ENCODE measurements around the gene HOXB9. TPM values are rescaled to one million over a fixed set of nuclear protein-coding genes. Genes with fewer than 3 reads are reported as not detected.

HOXB9 gene
- total RNA-seq, 2 donors from 2014 or later = 35.9 to 59.2 TPM

GRCh38 chr17:48593126-48593829 is 32.9 kb downstream of the HOXB9 start, which contains the start of gene HOXB5:
HOXB5 (minus strand) TSS chr17:48593779; CDS start chr17:48593682, 97 bp downstream.
- intact Hi-C loops (cut with DNase I, micrococcal nuclease) = no loop called here
- ATAC-seq = no peak
- DNase-seq = no peak

GRCh38 chr17:48592577-48592976 is 33.6 kb downstream of the HOXB9 start:
- intact Hi-C loops (cut with DNase I, micrococcal nuclease) = no loop called here
- DNase-seq = no peak
- no peak for ATAC-seq

GRCh38 chr17:48592057-48592514 is 34.1 kb downstream of the HOXB9 start:
- ATAC-seq (no peak), DNase-seq (no peak)
- intact Hi-C loops (cut with DNase I, micrococcal nuclease) = no loop called here

- intact Hi-C loops (cut with DNase I, micrococcal nuclease) = no loop called here
- DNase-seq (no peak), ATAC-seq (no peak)
These were observed 34.7 kb downstream of the HOXB9 start for GRCh38 chr17:48591255-48592056.

- DNase-seq = no peak
- ATAC-seq = peak; percentile 14
- intact Hi-C loops (cut with DNase I, micrococcal nuclease) = no loop called here
These were observed 35.5 kb downstream of the HOXB9 start for GRCh38 chr17:48590607-48591161.

GRCh38 chr17:48589831-48590606 is 36.1 kb downstream of the HOXB9 start, which contains the start of gene HOXB3:
HOXB3 (minus strand) TSS chr17:48590241; CDS start chr17:48552474, 37,767 bp downstream.
- no peak for DNase-seq
- intact Hi-C loops (cut with DNase I, micrococcal nuclease) = no loop called here
- peak; percentile 42 for ATAC-seq

GRCh38 chr17:48589060-48589830 is 36.9 kb downstream of the HOXB9 start:
- no peak for DNase-seq
- ATAC-seq = no peak
- intact Hi-C loops (cut with DNase I, micrococcal nuclease) = no loop called here

- intact Hi-C loops (cut with DNase I, micrococcal nuclease) = no loop called here
- DNase-seq = no peak
- ATAC-seq = no peak
These were observed 37.6 kb downstream of the HOXB9 start for GRCh38 chr17:48588528-48588927.

GRCh38 chr17:48588074-48588415 is 38.1 kb downstream of the HOXB9 start:
- ATAC-seq (no peak), DNase-seq (no peak)

GRCh38 chr17:48587276-48588073 is 38.7 kb downstream of the HOXB9 start:
- ATAC-seq (no peak), DNase-seq (no peak)
- intact Hi-C loops (cut with DNase I, micrococcal nuclease) = no loop called here

More at GRCh38 chr17:48588074-48588415, 38.1 kb downstream of the HOXB9 start:
- intact Hi-C loops (cut with DNase I, micrococcal nuclease) = no loop called here

GRCh38 chr17:48586355-48587258 is 39.6 kb downstream of the HOXB9 start:
- DNase-seq (no peak), ATAC-seq (no peak)
- intact Hi-C loops (cut with DNase I, micrococcal nuclease) = no loop called here

- intact Hi-C loops (cut with DNase I, micrococcal nuclease) = no loop called here
- ATAC-seq (no peak), DNase-seq (no peak)
These were observed 41.9 kb downstream of the HOXB9 start for GRCh38 chr17:48584223-48584741.

- DNase-seq (no peak), ATAC-seq (no peak)
- intact Hi-C loops (cut with DNase I, micrococcal nuclease) = no loop called here
These were observed 42.4 kb downstream of the HOXB9 start for GRCh38 chr17:48583708-48584222.

GRCh38 chr17:48582750-48583069 is 43.4 kb downstream of the HOXB9 start:
- intact Hi-C loops (cut with DNase I, micrococcal nuclease) = no loop called here
- DNase-seq (no peak), ATAC-seq (no peak)

- peak; percentile 37 for ATAC-seq
- peak in 1 of 2 donors; percentile 57 for DNase-seq
- intact Hi-C loops (cut with DNase I, micrococcal nuclease) = loop anchor here in 1 of 2 donors (5.0 kb wide), 1 partner anchor 88 kb away; no protein-coding TSS in a partner anchor
These were observed 46.2 kb downstream of the HOXB9 start for GRCh38 chr17:48579760-48580554.

- DNase-seq (no peak), ATAC-seq (no peak)
- intact Hi-C loops (cut with DNase I, micrococcal nuclease) = loop anchor here in 1 of 2 donors (5.0 kb wide), 1 partner anchor 87 kb away; no protein-coding TSS in a partner anchor
These were observed 46.7 kb downstream of the HOXB9 start for GRCh38 chr17:48579471-48579759.
